ENCODE results near the gene TPM3. TPM values are rescaled to one million over a fixed set of nuclear protein-coding genes. Genes with fewer than 3 reads are reported as not detected.
A peak's percentile ranks its signal among the peaks of the same experiment; 100 is the strongest.
"Not testable (repeated sequence)": the region's sequence is repeated elsewhere in the genome, so short reads cannot be mapped to it uniquely, and the experiment has no call there.

Gene TPM3
- total and polyA plus RNA-seq, 2 experiments from 2014 or later = 120 to 139 TPM

DNA sequence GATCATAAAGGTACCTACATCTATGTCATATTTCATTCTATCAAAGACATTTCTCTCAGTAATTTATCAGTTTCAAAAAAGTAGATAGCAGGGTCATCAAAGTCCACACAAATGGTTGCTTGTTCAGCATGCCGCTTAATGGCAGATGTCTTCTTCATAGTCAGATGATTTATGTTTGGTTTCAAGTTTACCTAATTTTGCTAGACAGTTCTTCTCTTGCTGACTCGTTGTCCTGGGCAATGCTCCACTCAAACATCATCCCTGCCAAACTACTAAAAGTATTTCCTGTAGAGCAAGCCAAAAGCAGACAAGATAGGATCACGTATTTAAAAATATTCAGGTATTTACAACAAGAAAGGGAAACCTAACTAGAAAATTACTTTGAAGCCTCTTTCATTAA, 50.7 kb downstream of the TPM3 start:
- Histone ChIP-seq H3K4me3 (no peak overlapping the region), H3K4me1 (ENCODE audit: low read depth) (no peaks in the 10 kb centered on the region), H3K27me3 (no peaks in the 10 kb centered on the region), H3K27ac (no peak overlapping the region), H3K9me3 (ENCODE audit: low read depth) (no peaks in the 10 kb centered on the region), H3K36me3 (no peaks in the 10 kb centered on the region)
- DNase-seq (ENCODE audit: low read depth in 1 of 2, low spot score in 1 of 2) = peak in 1 of 2 donors; percentile 41
- TF ChIP-seq CTCF (IDR thresholded peaks at IDR 0.05; ENCODE audit: low read depth, low read length) = no peak

DNA sequence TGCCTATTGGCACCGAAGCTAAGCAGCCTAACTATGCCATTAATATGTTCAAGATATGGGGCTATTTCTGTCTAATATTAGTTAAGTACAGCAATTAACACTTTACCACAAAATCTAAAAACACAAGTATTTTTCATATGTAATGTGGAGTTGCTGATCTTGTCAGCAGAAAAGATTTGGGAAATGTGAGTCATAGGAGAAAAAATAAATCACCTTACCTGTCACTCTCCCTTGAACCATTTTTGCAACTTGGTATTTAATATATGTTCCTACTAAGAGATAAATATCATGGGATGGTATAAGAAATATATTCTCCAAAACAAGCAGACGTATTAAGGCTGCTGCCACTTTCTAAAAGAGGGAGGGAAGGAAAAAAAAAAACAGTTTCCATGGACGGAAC, 54.0 kb downstream of the TPM3 start:
- Histone ChIP-seq H3K4me1 (ENCODE audit: low read depth) (no peaks in the 10 kb centered on the region), H3K27ac (no peak overlapping the region), H3K27me3 (no peaks in the 10 kb centered on the region), H3K36me3 (no peaks in the 10 kb centered on the region), H3K9me3 (ENCODE audit: low read depth) (no peaks in the 10 kb centered on the region), H3K4me3 (no peak overlapping the region)
- TF ChIP-seq CTCF (IDR thresholded peaks at IDR 0.05; ENCODE audit: low read depth, low read length) = no peak
- DNase-seq (ENCODE audit: low read depth in 1 of 2, low spot score in 1 of 2) = no peak

DNA sequence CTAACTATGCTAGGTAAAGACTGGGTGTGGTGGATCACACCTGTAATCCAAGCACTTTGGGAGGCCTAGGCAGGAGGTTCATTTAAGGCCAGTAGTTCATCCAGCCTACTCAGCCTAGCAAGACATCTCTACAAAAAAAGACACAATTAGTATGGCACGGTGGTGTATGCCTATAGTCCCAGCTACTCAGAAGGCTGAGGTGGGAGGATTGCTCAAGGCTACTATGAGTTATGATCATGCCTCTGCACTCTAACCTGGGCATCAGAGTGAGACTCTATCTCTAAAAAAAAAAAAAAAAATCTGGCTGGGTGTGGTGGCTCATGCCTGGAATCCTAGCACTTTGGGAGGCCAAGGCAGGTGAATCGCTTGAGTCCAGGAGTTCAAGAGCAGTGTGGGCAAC, 58.6 kb downstream of the TPM3 start:
- no peak for DNase-seq (ENCODE audit: low read depth in 1 of 2, low spot score in 1 of 2)
- H3K27me3 ChIP-seq = no peaks in the 10 kb centered on the region
- no peaks in the 10 kb centered on the region for H3K9me3 ChIP-seq (ENCODE audit: low read depth)
- no peak overlapping the region for H3K27ac ChIP-seq
- TF ChIP-seq CTCF (IDR thresholded peaks at IDR 0.05; ENCODE audit: low read depth, low read length) = no peak
- H3K4me1 ChIP-seq (ENCODE audit: low read depth) = no peaks in the 10 kb centered on the region
- no peak overlapping the region for H3K4me3 ChIP-seq
- H3K36me3 ChIP-seq = no peaks in the 10 kb centered on the region

DNA sequence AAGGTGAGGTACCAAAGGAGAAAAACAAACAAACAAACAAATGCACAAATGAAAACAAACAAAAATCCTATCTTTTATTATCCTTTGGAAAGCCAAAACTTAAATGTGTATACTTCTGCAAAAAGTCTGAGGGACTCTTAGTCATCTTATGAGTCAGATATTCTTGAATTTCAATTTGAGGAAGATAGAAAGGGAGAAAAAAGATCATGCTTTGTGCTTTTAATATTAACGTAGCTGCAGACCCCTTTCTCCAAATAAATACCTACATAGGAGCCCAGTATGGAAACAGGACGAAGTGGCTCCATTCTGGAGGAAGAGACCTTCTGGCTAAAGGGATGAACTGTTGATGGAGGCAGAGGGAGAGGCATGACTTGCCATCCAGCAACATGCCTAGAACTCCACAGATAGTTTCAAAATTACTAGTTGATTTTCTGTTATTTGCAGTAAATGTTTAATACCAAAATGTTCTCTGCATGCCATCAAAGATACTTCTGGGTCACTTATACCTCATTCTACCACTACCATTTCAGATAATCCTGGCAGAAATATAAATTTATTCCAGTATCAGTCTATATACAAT, 62.4 kb downstream of the TPM3 start:
- Histone ChIP-seq H3K36me3 (no peaks in the 10 kb centered on the region), H3K4me1 (ENCODE audit: low read depth) (no peaks in the 10 kb centered on the region), H3K27me3 (no peaks in the 10 kb centered on the region), H3K4me3 (no peak overlapping the region), H3K9me3 (ENCODE audit: low read depth) (no peaks in the 10 kb centered on the region), H3K27ac (no peak overlapping the region)
- TF ChIP-seq CTCF (IDR thresholded peaks at IDR 0.05; ENCODE audit: low read depth, low read length) = no peak
- no peak for DNase-seq (ENCODE audit: low read depth in 1 of 2, low spot score in 1 of 2)

DNA sequence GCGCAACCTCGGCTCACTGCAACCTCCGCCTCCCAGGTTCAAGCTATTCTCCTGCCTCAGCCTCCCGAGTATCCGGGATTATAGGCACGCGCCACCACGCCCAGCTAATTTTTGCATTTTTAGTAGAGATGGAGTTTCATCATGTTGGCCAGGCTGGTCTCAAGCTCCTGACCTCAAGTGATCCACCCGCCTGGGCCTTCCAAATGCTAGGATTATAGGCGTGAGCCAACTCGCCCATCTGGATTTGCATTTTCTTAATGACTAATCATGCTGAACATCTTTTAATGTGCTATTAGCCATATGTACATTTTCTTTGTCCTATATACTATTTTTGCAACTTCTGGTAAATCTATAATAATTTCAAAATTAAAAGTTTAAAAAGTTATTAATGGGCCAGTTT, 68.7 kb downstream of the TPM3 start:
- H3K4me3 ChIP-seq; DNase-seq (ENCODE audit: low read depth in 1 of 2, low spot score in 1 of 2); H3K4me1 ChIP-seq (ENCODE audit: low read depth); H3K36me3 ChIP-seq; H3K9me3 ChIP-seq (ENCODE audit: low read depth); H3K27ac ChIP-seq; H3K27me3 ChIP-seq: not testable (repeated sequence)

GRCh38 chr1:154117642-154118041, 74.3 kb downstream of the TPM3 start:
- H3K27ac ChIP-seq = no peak overlapping the region
- no peaks in the 10 kb centered on the region for H3K9me3 ChIP-seq (ENCODE audit: low read depth)
- H3K27me3 ChIP-seq = no peaks in the 10 kb centered on the region
- DNase-seq (ENCODE audit: low read depth in 1 of 2, low spot score in 1 of 2) = no peak
- H3K4me1 ChIP-seq (ENCODE audit: low read depth) = no peaks in the 10 kb centered on the region
- no peak overlapping the region for H3K4me3 ChIP-seq
- H3K36me3 ChIP-seq = no peaks in the 10 kb centered on the region
- no peak for TF ChIP-seq CTCF (IDR thresholded peaks at IDR 0.05; ENCODE audit: low read depth, low read length)
